ENCODE results near the gene KCTD1. TPM values are rescaled to one million over a fixed set of nuclear protein-coding genes. Genes with fewer than 3 reads are reported as not detected.

KCTD1 gene
- total and polyA plus RNA-seq, 11 donors = 4.8 to 21.8 (median 8.9) TPM

- Histone ChIP-seq H3K27ac (no peak overlapping the region), H3K36me3 (no peaks in the 10 kb centered on the region), H3K4me3 (no peak overlapping the region), H3K27me3 (peaks cover 0 to 5% (median 0%) of the 10 kb centered on the region in 9 donors), H3K9me3 (no peaks in the 10 kb centered on the region), H3K4me1 (peaks cover 0 to 5% (median 0%) of the 10 kb centered on the region in 12 donors)
- intact Hi-C loops (cut with DNase I) = no loop called here
- 83 to 91% (median 87%) methylated on average over 5 of the region's 5 CpGs for WGBS, 4 donors
- no peak for ATAC-seq
- TF ChIP-seq CTCF (IDR thresholded peaks at IDR 0.05) = no peak
- TF ChIP-seq POLR2A (IDR thresholded peaks at IDR 0.05) = no peak
- DNase-seq = no peak
Measured at GRCh38 chr18:26432651-26433424, 115.5 kb downstream of the KCTD1 start.

- no peaks in the 10 kb centered on the region for H3K27me3 ChIP-seq
- intact Hi-C loops (cut with DNase I) = no loop called here
- no peaks in the 10 kb centered on the region for H3K9me3 ChIP-seq
- H3K4me1 ChIP-seq = no peaks in the 10 kb centered on the region
- no peaks in the 10 kb centered on the region for H3K36me3 ChIP-seq
- WGBS, 4 donors = 41 to 56% (median 47%) methylated on average over 5 of the region's 5 CpGs
- DNase-seq = no peak
- no peak overlapping the region for H3K4me3 ChIP-seq
- ATAC-seq = peak in 2 of 4 donors; percentile 51 to 64
- no peak overlapping the region for H3K27ac ChIP-seq
- TF ChIP-seq POLR2A (IDR thresholded peaks at IDR 0.05) (no peak), CTCF (IDR thresholded peaks at IDR 0.05) (no peak)
Measured at GRCh38 chr18:26429535-26430226, 118.7 kb downstream of the KCTD1 start.

GRCh38 chr18:26425148-26425531 lies 123.2 kb downstream of the KCTD1 start:
- no peak for ATAC-seq
- Histone ChIP-seq H3K4me1 (no peaks in the 10 kb centered on the region), H3K27me3 (no peaks in the 10 kb centered on the region), H3K27ac (no peak overlapping the region), H3K4me3 (no peak overlapping the region), H3K9me3 (no peaks in the 10 kb centered on the region), H3K36me3 (no peaks in the 10 kb centered on the region)
- 87 to 92% (median 90%) methylated on average over 5 of the region's 5 CpGs for WGBS, 4 donors
- no peak for DNase-seq
- no peak for TF ChIP-seq POLR2A (IDR thresholded peaks at IDR 0.05)
- TF ChIP-seq CTCF (IDR thresholded peaks at IDR 0.05) = no peak
- intact Hi-C loops (cut with DNase I) = no loop called here

DNA sequence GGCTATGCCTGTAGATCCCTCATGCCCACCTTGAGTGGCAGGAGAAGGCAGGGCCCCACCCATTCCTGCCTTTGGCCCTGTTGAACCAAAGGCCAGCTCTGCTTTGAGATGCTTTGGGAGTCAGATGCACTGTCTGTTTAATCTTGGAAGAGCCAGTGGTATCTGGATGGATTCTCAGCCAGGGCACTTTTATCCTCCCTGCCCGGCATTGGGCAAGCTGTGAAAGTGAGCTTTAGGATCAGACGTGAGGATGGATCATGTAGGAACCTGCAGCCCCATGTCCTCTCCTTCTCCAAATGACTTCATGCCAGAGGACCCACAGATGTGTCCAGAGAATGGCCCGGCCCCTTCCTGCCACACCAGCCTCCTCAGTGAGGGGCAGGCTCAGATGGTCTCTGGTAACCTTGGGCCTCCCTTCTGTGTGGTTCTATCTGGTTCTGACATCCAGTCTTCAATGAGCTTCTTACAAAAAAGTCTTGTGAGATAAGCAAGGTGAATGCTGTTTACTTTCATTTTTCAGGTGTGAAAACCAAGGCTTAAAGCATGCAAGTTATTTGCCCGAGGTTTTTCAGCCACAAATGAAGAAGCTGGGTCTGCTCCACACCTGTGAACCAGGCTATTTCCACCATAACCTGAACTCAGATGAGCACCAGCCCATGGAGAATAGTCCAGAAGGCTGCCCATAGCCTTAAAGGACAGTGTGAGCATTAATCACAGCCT lies 123.8 kb downstream of the KCTD1 start:
- ATAC-seq (no peak), DNase-seq (no peak)
- no peak overlapping the region for H3K4me3 ChIP-seq
- H3K9me3 ChIP-seq = no peaks in the 10 kb centered on the region
- H3K4me1 ChIP-seq = no peaks in the 10 kb centered on the region
- 86 to 93% (median 90%) methylated on average over 4 of the region's 4 CpGs for WGBS, 4 donors
- H3K27ac ChIP-seq = no peak overlapping the region
- no peak for TF ChIP-seq CTCF (IDR thresholded peaks at IDR 0.05)
- TF ChIP-seq POLR2A (IDR thresholded peaks at IDR 0.05) = no peak
- H3K27me3 ChIP-seq = no peaks in the 10 kb centered on the region
- intact Hi-C loops (cut with DNase I) = no loop called here
- no peaks in the 10 kb centered on the region for H3K36me3 ChIP-seq
